WTC11 (cell line): ENCODE measurements around the gene LYAR. TPM values are rescaled to one million over a fixed set of nuclear protein-coding genes. Genes with fewer than 3 reads are reported as not detected.

ENCODE experiments used
- ATAC-seq: fragments of 200-7000 bp; cut with Tn5 transposase; 2 replicates; pipeline ENCODE4 v1.10.0; 2021; ENCODE audit warnings: mild to moderate bottlenecking, moderate library complexity
- CTCF ChIA-PET: fragments of 300-600 bp; sonication (Branson Sonifier 250); formaldehyde crosslinking; loops from one replicate; lab custom pipeline; 2021; ENCODE audit warnings: antibody characterized with exemption; lab: Charles Lee
- POLR2A ChIA-PET: fragments of 350-600 bp; sonication (Branson Sonifier 250); formaldehyde crosslinking; loops from one replicate; lab custom pipeline; 2021; ENCODE audit warnings: antibody characterized with exemption; lab: Charles Lee
- DNase-seq: peaks from one replicate; pipeline ENCODE4 v3.0.0; 2021; ENCODE audit warnings: low spot score
- H3K27ac Mint-ChIP-seq: 2 replicates; pipeline ENCODE4 v1.8.0; 2021; ENCODE audit warnings: mixed read lengths
- H3K27me3 Mint-ChIP-seq: 2 replicates; pipeline ENCODE4 v1.8.0; 2021; ENCODE audit warnings: low read depth, mild to moderate bottlenecking, moderate library complexity, mixed read lengths
- H3K36me3 Mint-ChIP-seq: 2 replicates; pipeline ENCODE4 v1.8.0; 2021; ENCODE audit warnings: mixed read lengths
- H3K4me1 Mint-ChIP-seq: 2 replicates; pipeline ENCODE4 v1.8.0; 2022; ENCODE audit warnings: mixed read lengths
- H3K4me3 Mint-ChIP-seq: 2 replicates; pipeline ENCODE4 v1.8.0; 2021; ENCODE audit warnings: mild to moderate bottlenecking, moderate library complexity, mixed read lengths
- H3K9me3 Mint-ChIP-seq: 2 replicates; pipeline ENCODE4 v1.8.0; 2021; ENCODE audit warnings: mixed read lengths
- ATF1 ChIP-seq: sonication (generic); formaldehyde crosslinking; IDR thresholded peaks from 2 replicates; pipeline ENCODE4 v1.8.1; 2023; ENCODE audit warnings: mild to moderate bottlenecking, moderate library complexity, missing genetic modification reagents
- CREB1 ChIP-seq: sonication (generic); formaldehyde crosslinking; IDR thresholded peaks from 2 replicates; pipeline ENCODE4 v1.8.0; 2023; ENCODE audit warnings: mild to moderate bottlenecking, missing genetic modification reagents
- CTCF ChIP-seq: fragments of 200-600 bp; IDR thresholded peaks from 2 replicates; pipeline ENCODE4 v1.8.0; 2022; ENCODE audit warnings: antibody characterized with exemption
- ESRRA ChIP-seq: sonication (generic); formaldehyde crosslinking; IDR thresholded peaks from 2 replicates; pipeline ENCODE4 v1.8.1; 2022; ENCODE audit warnings: mild to moderate bottlenecking, missing genetic modification reagents, borderline replicate concordance
- GABPB1 ChIP-seq: sonication (generic); formaldehyde crosslinking; IDR thresholded peaks from 2 replicates; pipeline ENCODE4 v1.8.1; 2023; ENCODE audit warnings: mild to moderate bottlenecking, missing genetic modification reagents
- IRF2 ChIP-seq: sonication (generic); formaldehyde crosslinking; IDR thresholded peaks from 2 replicates; pipeline ENCODE4 v1.8.0; 2022; ENCODE audit warnings: low read depth, missing genetic modification reagents, borderline replicate concordance
- MLX ChIP-seq: sonication (generic); formaldehyde crosslinking; IDR thresholded peaks from 2 replicates; pipeline ENCODE4 v1.8.1; 2023; ENCODE audit warnings: mild to moderate bottlenecking, missing genetic modification reagents, moderate library complexity
- MYBL2 ChIP-seq: sonication (generic); formaldehyde crosslinking; IDR thresholded peaks from 2 replicates; pipeline ENCODE4 v1.8.1; 2023; ENCODE audit warnings: mild to moderate bottlenecking, moderate library complexity, missing genetic modification reagents
- NFE2L1 ChIP-seq: sonication (generic); formaldehyde crosslinking; IDR thresholded peaks from 2 replicates; pipeline ENCODE4 v1.8.1; 2023; ENCODE audit warnings: missing genetic modification reagents
- NR2C2 ChIP-seq: sonication (generic); formaldehyde crosslinking; IDR thresholded peaks from 2 replicates; pipeline ENCODE4 v1.8.0; 2022; ENCODE audit warnings: mild to moderate bottlenecking, missing genetic modification reagents
- RELA ChIP-seq: sonication (generic); formaldehyde crosslinking; IDR thresholded peaks from 2 replicates; pipeline ENCODE4 v1.8.1; 2022; ENCODE audit warnings: missing genetic modification reagents, mild to moderate bottlenecking, borderline replicate concordance
- STAT6 ChIP-seq: sonication (generic); formaldehyde crosslinking; conservative IDR thresholded peaks from 2 replicates; pipeline ENCODE4 v1.8.1; 2023; ENCODE audit warnings: mild to moderate bottlenecking, low read depth, missing genetic modification reagents, moderate library complexity
- ZNF138 ChIP-seq: sonication (generic); formaldehyde crosslinking; conservative IDR thresholded peaks from 2 replicates; pipeline ENCODE4 v1.8.1; 2022; ENCODE audit warnings: mild to moderate bottlenecking, moderate library complexity, missing genetic modification reagents
- ZNF263 ChIP-seq: sonication (generic); formaldehyde crosslinking; IDR thresholded peaks from 2 replicates; pipeline ENCODE4 v1.8.1; 2022; ENCODE audit warnings: low read depth, mild to moderate bottlenecking, moderate library complexity, missing genetic modification reagents
- ZNF425 ChIP-seq: fragments of 250-450 bp; sonication (Bioruptor Pico); conservative IDR thresholded peaks from 2 replicates; pipeline ENCODE4 v1.9.0; 2021; ENCODE audit warnings: mild to moderate bottlenecking
- total RNA-seq: library from RNA; stranded (reverse); gene quantifications from 3 replicates; pipeline ENCODE4 v1.2.3, GENCODE V29; 2021
- TF ChIP-seq, protein P1 (sequence below): sonication (generic); formaldehyde crosslinking; IDR thresholded peaks from 2 replicates; pipeline ENCODE4 v1.8.1; 2023; ENCODE audit warnings: mild to moderate bottlenecking, missing genetic modification reagents, borderline replicate concordance
- TF ChIP-seq, protein P2 (sequence below): sonication (generic); formaldehyde crosslinking; IDR thresholded peaks from 2 replicates; pipeline ENCODE4 v1.8.0; 2022; ENCODE audit warnings: mild to moderate bottlenecking, missing genetic modification reagents
- TF ChIP-seq, protein P3 (sequence below): fragments of 250-450 bp; sonication (Bioruptor Pico); IDR thresholded peaks from 2 replicates; pipeline ENCODE4 v1.9.0; 2021; ENCODE audit warnings: mild to moderate bottlenecking
- TF ChIP-seq, protein P4 (sequence below): sonication (generic); formaldehyde crosslinking; IDR thresholded peaks from 2 replicates; pipeline ENCODE4 v1.8.1; 2023; ENCODE audit warnings: mild to moderate bottlenecking, moderate library complexity, missing genetic modification reagents
- TF ChIP-seq, protein P5 (sequence below): sonication (generic); formaldehyde crosslinking; conservative IDR thresholded peaks from 2 replicates; pipeline ENCODE4 v1.8.1; 2022; ENCODE audit warnings: mild to moderate bottlenecking, missing genetic modification reagents

The LYAR gene
- total RNA-seq, 1 experiment from 2014 or later: 36.8 TPM

- Mint-ChIP-seq H3K27me3 (no peaks in the 10 kb centered on the region; the same call in 1 of the 2 replicates), H3K4me3 (no peak overlapping the region), H3K9me3 (peaks cover 5% of the 10 kb centered on the region; the same call in 1 of the 2 replicates), H3K27ac (no peak overlapping the region), H3K4me1 (no peaks in the 10 kb centered on the region), H3K36me3 (peaks cover 36% of the 10 kb centered on the region)
- TF ChIP-seq CTCF (no peak), ESRRA (CRISPR knock-in tag) (no peak), RELA (CRISPR knock-in tag) (no peak), GABPB1 (CRISPR knock-in tag) (no peak), STAT6 (CRISPR knock-in tag) (no peak), NFE2L1 (CRISPR knock-in tag) (no peak), CREB1 (no peak), IRF2 (no peak), ATF1 (no peak), NR2C2 (CRISPR knock-in tag) (no peak), ZNF138 (CRISPR knock-in tag) (no peak), MLX (CRISPR knock-in tag) (no peak), ZNF425 (CRISPR knock-in tag) (no peak), ZNF263 (CRISPR knock-in tag) (no peak), MYBL2 (CRISPR knock-in tag) (no peak)
- TF ChIP-seq, protein P1, sequence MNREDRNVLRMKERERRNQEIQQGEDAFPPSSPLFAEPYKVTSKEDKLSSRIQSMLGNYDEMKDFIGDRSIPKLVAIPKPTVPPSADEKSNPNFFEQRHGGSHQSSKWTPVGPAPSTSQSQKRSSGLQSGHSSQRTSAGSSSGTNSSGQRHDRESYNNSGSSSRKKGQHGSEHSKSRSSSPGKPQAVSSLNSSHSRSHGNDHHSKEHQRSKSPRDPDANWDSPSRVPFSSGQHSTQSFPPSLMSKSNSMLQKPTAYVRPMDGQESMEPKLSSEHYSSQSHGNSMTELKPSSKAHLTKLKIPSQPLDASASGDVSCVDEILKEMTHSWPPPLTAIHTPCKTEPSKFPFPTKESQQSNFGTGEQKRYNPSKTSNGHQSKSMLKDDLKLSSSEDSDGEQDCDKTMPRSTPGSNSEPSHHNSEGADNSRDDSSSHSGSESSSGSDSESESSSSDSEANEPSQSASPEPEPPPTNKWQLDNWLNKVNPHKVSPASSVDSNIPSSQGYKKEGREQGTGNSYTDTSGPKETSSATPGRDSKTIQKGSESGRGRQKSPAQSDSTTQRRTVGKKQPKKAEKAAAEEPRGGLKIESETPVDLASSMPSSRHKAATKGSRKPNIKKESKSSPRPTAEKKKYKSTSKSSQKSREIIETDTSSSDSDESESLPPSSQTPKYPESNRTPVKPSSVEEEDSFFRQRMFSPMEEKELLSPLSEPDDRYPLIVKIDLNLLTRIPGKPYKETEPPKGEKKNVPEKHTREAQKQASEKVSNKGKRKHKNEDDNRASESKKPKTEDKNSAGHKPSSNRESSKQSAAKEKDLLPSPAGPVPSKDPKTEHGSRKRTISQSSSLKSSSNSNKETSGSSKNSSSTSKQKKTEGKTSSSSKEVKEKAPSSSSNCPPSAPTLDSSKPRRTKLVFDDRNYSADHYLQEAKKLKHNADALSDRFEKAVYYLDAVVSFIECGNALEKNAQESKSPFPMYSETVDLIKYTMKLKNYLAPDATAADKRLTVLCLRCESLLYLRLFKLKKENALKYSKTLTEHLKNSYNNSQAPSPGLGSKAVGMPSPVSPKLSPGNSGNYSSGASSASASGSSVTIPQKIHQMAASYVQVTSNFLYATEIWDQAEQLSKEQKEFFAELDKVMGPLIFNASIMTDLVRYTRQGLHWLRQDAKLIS (CRISPR knock-in tag): no peak
- TF ChIP-seq, protein P2, sequence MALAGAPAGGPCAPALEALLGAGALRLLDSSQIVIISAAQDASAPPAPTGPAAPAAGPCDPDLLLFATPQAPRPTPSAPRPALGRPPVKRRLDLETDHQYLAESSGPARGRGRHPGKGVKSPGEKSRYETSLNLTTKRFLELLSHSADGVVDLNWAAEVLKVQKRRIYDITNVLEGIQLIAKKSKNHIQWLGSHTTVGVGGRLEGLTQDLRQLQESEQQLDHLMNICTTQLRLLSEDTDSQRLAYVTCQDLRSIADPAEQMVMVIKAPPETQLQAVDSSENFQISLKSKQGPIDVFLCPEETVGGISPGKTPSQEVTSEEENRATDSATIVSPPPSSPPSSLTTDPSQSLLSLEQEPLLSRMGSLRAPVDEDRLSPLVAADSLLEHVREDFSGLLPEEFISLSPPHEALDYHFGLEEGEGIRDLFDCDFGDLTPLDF (CRISPR knock-in tag): no peak
- TF ChIP-seq, protein P3, sequence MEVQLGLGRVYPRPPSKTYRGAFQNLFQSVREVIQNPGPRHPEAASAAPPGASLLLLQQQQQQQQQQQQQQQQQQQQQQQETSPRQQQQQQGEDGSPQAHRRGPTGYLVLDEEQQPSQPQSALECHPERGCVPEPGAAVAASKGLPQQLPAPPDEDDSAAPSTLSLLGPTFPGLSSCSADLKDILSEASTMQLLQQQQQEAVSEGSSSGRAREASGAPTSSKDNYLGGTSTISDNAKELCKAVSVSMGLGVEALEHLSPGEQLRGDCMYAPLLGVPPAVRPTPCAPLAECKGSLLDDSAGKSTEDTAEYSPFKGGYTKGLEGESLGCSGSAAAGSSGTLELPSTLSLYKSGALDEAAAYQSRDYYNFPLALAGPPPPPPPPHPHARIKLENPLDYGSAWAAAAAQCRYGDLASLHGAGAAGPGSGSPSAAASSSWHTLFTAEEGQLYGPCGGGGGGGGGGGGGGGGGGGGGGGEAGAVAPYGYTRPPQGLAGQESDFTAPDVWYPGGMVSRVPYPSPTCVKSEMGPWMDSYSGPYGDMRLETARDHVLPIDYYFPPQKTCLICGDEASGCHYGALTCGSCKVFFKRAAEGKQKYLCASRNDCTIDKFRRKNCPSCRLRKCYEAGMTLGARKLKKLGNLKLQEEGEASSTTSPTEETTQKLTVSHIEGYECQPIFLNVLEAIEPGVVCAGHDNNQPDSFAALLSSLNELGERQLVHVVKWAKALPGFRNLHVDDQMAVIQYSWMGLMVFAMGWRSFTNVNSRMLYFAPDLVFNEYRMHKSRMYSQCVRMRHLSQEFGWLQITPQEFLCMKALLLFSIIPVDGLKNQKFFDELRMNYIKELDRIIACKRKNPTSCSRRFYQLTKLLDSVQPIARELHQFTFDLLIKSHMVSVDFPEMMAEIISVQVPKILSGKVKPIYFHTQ (CRISPR knock-in tag): no peak
- TF ChIP-seq, protein P4, sequence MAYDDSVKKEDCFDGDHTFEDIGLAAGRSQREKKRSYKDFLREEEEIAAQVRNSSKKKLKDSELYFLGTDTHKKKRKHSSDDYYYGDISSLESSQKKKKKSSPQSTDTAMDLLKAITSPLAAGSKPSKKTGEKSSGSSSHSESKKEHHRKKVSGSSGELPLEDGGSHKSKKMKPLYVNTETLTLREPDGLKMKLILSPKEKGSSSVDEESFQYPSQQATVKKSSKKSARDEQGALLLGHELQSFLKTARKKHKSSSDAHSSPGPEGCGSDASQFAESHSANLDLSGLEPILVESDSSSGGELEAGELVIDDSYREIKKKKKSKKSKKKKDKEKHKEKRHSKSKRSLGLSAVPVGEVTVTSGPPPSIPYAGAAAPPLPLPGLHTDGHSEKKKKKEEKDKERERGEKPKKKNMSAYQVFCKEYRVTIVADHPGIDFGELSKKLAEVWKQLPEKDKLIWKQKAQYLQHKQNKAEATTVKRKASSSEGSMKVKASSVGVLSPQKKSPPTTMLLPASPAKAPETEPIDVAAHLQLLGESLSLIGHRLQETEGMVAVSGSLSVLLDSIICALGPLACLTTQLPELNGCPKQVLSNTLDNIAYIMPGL (CRISPR knock-in tag): no peak
- TF ChIP-seq, protein P5, sequence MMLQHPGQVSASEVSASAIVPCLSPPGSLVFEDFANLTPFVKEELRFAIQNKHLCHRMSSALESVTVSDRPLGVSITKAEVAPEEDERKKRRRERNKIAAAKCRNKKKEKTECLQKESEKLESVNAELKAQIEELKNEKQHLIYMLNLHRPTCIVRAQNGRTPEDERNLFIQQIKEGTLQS (CRISPR knock-in tag): no peak
- CTCF ChIA-PET: no interaction called here
- no peak for ATAC-seq
- no peak for DNase-seq
- POLR2A ChIA-PET: no interaction called here
These were observed 22.0 kb downstream of the LYAR start for GRCh38 chr4:4267981-4268380.
